HG03565 (cell line): Measurements from ENCODE around the gene AKAP3.

Source experiments
- ATAC-seq: cut with Tn5 transposase; IDR thresholded peaks from one replicate; pipeline ENCODE4 v1.9.1; 2021; ENCODE audit warnings: mild to moderate bottlenecking, moderate library complexity; ENCODE audit not compliant: unreplicated experiment

AKAP3 gene

DNA sequence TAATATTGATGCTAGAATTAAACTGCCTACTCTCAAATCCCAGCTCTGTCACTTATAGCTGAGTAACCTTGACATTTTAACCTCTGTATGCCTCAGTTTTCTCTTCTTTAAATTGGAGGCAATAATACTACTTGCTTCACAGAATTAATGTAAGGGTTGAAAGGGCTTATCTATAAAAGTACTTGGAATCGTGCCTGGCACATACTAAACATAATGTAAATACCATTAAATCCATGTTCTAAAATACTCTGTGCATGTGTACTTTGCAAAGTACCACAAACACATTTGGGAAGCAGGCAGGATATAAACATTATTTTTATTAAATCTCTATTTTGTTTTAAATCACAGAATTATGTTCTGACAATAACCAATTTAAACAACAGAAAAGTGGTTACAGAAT, 44.9 kb downstream of the AKAP3 start:
- ATAC-seq, result no peak

DNA sequence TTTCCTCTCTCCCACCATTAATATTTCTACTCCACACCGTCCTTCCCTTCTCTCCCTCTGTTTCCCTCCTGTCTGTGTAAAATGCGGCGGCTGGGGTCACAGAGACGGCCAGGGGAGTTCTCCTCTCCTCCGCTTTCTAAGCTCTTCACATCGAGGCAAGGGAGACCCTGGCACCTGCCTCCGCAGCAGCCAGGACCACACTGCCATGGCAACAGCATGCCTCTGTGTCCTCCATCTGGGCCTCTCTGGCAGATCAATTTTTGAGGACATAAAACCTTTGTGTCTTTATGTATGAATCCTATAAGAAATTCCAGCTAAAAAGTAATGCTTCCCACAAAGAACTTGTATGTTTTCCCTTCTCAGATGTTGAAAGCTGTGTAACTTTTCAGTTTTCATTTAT, 45.4 kb downstream of the AKAP3 start:
- ATAC-seq, result no peak

DNA sequence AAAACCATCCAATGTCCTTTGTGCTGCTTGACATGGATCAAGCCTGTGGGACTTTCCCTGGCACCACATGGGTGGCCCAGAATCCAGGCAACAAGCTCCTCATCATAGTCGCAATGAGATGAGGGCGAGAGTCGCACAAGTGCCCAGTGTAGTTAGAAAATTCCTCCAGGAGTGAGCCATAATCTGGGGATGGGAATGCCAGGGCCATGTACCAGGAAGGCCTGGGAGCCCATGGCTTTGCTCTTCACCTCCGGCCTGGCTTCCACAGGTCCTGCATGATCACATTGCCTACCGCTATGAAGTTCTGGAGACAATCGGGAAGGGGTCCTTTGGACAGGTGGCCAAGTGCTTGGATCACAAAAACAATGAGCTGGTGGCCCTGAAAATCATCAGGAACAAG, 53.0 kb downstream of the AKAP3 start:
- ATAC-seq, result no peak

- no peak for ATAC-seq
These were observed 57.6 kb downstream of the AKAP3 start for GRCh38 chr12:4591180-4591687.

DNA sequence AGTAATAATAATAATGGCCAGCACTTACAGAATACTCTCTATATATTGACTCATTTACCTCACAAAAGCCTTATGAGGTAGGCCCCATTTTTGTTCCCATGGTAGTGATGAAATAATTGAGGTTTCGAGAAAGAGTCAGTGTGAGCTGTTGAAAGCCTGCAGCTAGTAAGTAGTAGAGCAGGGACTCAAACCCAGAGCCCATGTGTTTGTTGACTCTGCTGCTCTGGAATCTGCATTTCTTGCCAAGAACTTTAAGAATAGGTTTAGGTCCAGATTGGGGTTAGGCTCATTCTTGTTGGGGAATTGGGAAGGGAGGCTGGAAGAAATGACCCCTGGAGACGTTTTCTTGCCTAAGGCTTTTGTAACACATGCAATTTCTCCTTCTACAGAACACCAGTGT, 58.9 kb downstream of the AKAP3 start:
- no peak for ATAC-seq

DNA sequence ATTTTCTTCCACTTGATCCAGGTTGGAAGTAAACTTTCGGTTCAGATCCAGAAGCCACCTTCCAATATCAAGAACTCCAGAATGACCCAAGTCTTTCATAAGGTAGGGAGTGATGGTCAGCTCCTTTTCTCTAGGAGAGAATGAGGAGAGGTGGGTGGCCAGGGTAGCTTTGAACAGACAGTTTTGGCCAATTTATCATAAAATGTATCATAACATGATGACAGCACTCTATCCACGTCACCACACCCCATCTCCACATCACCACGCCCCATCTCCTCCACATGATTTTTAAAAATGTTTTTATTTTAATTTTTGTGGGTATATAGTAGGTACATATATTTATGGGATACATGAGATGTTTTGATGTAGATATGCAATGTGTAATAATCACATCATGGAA, 59.9 kb downstream of the AKAP3 start:
- ATAC-seq, result no peak

DNA sequence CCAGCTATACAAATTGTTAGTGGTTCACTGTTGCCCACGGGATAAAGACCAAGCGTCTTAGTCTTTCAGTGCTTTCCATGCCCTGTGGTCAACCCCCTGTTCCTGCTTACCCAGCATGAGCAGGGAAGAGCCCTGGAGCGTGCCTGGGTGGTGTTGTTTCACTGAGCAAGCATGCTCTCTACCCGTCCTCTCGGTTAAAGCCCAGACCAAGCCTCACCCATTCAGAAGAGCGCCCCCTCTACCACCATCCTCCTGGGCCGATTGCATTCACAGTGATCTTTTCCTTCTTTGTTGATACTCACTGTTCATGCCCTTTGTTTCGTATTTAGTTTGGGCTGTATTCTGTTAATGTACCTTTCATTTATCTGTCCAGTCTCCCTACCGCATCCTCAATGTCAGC, 61.7 kb downstream of the AKAP3 start:
- ATAC-seq, result no peak

GRCh38 chr12:4586500-4586899, 62.4 kb downstream of the AKAP3 start:
- ATAC-seq, result no peak

GRCh38 chr12:4584896-4585295, 64.0 kb downstream of the AKAP3 start:
- no peak for ATAC-seq

- ATAC-seq, result no peak
These were observed 64.6 kb downstream of the AKAP3 start for GRCh38 chr12:4584281-4584680.

DNA sequence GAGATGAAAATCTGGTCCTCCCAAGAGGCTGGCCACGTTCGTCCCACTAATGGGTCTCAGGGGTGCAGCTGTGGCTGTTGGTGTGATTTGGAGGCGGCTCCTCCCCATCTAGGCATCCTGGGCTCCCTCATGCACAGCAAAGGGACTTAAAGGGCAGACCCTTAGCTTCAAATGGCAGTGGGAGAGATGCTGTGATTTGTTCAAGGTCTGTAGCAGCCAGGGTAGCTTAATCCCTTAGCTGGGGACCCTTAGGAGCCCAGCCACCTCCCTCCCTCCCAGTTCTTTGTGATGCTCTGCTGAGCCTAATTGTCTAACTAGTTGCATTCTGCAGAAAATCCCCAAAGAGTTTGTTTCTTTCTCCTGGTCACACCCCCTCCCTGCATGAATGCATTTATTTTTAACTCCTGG, 68.6 kb downstream of the AKAP3 start:
- ATAC-seq, result no peak

DNA sequence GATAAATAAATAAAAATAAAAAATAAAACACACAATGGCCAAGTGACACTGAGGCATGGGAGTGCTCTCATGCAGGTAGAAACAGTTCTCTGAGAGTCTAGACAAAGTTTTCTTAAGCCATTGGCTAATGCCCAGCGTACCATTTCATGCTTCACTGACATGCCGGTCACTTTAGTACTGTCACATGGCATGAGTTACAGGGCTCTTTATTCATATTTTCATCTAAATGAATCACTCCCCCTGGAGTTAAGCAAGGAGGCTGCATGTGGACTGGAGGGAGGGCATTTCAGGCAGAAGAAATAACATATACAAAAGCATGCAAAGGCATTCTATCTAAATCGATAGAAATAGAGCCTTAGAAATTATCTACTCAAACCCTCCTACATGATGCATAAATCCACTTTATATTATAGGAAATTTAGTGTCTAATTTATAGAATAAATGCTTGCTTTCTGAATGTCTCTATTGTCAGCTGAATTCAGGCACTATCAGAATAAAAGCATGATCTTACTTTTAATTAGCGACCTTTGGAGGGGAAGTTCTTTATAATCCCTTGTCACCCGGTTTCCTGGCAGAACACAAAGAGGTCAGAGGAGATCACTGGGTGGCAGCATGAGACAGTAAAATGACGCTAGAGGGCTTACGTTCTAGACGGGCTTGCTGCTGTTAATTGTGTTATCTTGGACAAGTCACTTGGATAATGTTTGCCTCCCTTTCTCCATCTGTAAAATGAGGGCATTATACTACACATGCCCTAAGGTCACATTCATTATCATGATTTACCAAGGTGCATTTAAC, 69.3 kb downstream of the AKAP3 start:
- ATAC-seq, result no peak

GRCh38 chr12:4572680-4573079, 76.2 kb downstream of the AKAP3 start:
- no peak for ATAC-seq

- no peak for ATAC-seq
These were observed 79.6 kb downstream of the AKAP3 start for GRCh38 chr12:4569261-4569660.

GRCh38 chr12:4567073-4567881, 81.6 kb downstream of the AKAP3 start:
- ATAC-seq, result no peak

DNA sequence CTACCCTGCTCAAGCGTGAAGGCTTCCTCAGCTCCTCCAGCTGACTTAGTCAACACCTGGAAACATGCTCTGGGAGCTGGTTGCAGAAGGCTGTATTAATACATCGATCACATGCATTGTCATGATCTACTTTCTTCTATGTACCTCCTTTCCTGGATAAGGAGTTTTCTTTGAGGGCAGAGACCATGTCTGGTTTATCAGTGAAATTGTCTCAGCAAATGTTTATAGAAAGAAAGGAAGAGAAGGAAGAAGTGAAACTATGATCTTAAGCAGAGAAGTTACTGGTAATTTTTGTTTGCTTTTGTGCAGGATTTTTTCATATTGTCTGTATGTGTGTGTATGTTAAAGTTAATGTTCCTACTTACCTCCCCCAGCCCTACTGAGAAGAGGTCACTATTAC, 82.4 kb downstream of the AKAP3 start:
- no peak for ATAC-seq
